ENCODE data around the gene MYL10. TPM values are rescaled to one million over a fixed set of nuclear protein-coding genes. Genes with fewer than 3 reads are reported as not detected.

MYL10 gene
- total RNA-seq, 1 donor from 2014 or later, result not detected

- DNase-seq (no peak), ATAC-seq (no peak)
- intact Hi-C loops (cut with micrococcal nuclease), result no loop called here
Observed at GRCh38 chr7:101625031-101625791, 3.9 kb downstream of the MYL10 start.

- intact Hi-C loops (cut with micrococcal nuclease), result no loop called here
- DNase-seq (no peak), ATAC-seq (no peak)
Observed at GRCh38 chr7:101624246-101625001, 4.7 kb downstream of the MYL10 start.

GRCh38 chr7:101622609-101623173, 6.4 kb downstream of the MYL10 start:
- intact Hi-C loops (cut with micrococcal nuclease), result no loop called here
- DNase-seq, result no peak
- no peak for ATAC-seq

- DNase-seq (no peak), ATAC-seq (no peak)
- intact Hi-C loops (cut with micrococcal nuclease), result no loop called here
Observed at GRCh38 chr7:101620991-101621390, 8.1 kb downstream of the MYL10 start.

GRCh38 chr7:101620395-101620794, 8.7 kb downstream of the MYL10 start:
- no peak for ATAC-seq
- intact Hi-C loops (cut with micrococcal nuclease), result no loop called here
- no peak for DNase-seq

- ATAC-seq, result no peak
- intact Hi-C loops (cut with micrococcal nuclease), result loop anchor here (10.0 kb wide), 1 partner anchor 636 kb away; no protein-coding TSS in a partner anchor
- DNase-seq, result no peak
Observed at GRCh38 chr7:101618916-101619315, 10.2 kb downstream of the MYL10 start.

- ATAC-seq (no peak), DNase-seq (no peak)
- intact Hi-C loops (cut with micrococcal nuclease), result loop anchor here (10.0 kb wide), 1 partner anchor 636 kb away; no protein-coding TSS in a partner anchor
Observed at GRCh38 chr7:101618207-101618839, 10.8 kb downstream of the MYL10 start.

- no peak for ATAC-seq
- intact Hi-C loops (cut with micrococcal nuclease), result loop anchor here (10.0 kb wide), 1 partner anchor 637 kb away; no protein-coding TSS in a partner anchor
- no peak for DNase-seq
Observed at GRCh38 chr7:101617451-101618206, 11.5 kb downstream of the MYL10 start.

GRCh38 chr7:101615446-101615845, 13.7 kb downstream of the MYL10 start:
- intact Hi-C loops (cut with micrococcal nuclease), result loop anchor here (10.0 kb wide), 1 partner anchor 639 kb away; no protein-coding TSS in a partner anchor
- DNase-seq (no peak), ATAC-seq (no peak)

GRCh38 chr7:101614939-101615302, 14.2 kb downstream of the MYL10 start:
- intact Hi-C loops (cut with micrococcal nuclease), result loop anchor here (10.0 kb wide), 1 partner anchor 640 kb away; no protein-coding TSS in a partner anchor
- no peak for ATAC-seq

GRCh38 chr7:101614098-101614938, 14.8 kb downstream of the MYL10 start:
- intact Hi-C loops (cut with micrococcal nuclease), result loop anchor here (10.0 kb wide), 1 partner anchor 640 kb away; no protein-coding TSS in a partner anchor
- ATAC-seq (no peak), DNase-seq (no peak)

More at GRCh38 chr7:101614939-101615302, 14.2 kb downstream of the MYL10 start:
- no peak for DNase-seq

- no peak for DNase-seq
- no peak for ATAC-seq
- intact Hi-C loops (cut with micrococcal nuclease), result loop anchor here (10.0 kb wide), 1 partner anchor 642 kb away; no protein-coding TSS in a partner anchor
Observed at GRCh38 chr7:101612885-101613515, 16.1 kb downstream of the MYL10 start.

- DNase-seq, result no peak
Observed at GRCh38 chr7:101608772-101609713, 20.1 kb downstream of the MYL10 start.

GRCh38 chr7:101606498-101606923, 22.6 kb downstream of the MYL10 start:
- intact Hi-C loops (cut with micrococcal nuclease), result no loop called here
- DNase-seq (no peak), ATAC-seq (no peak)

More at GRCh38 chr7:101608772-101609713, 20.1 kb downstream of the MYL10 start:
- no peak for ATAC-seq
- intact Hi-C loops (cut with micrococcal nuclease), result no loop called here

GRCh38 chr7:101605611-101606497, 23.2 kb downstream of the MYL10 start:
- DNase-seq (no peak), ATAC-seq (no peak)
- intact Hi-C loops (cut with micrococcal nuclease), result no loop called here
